ENCODE data around the gene LGALS7.

Gene LGALS7

GRCh38 chr19:38740257-38740592, 33.1 kb downstream of the LGALS7 start:
- TF ChIP-seq CTCF (IDR thresholded peaks at IDR 0.05; ENCODE audit: extremely low read depth, insufficient read depth, missing control alignments): no peak
- no peak for DNase-seq (ENCODE audit: low spot score)
- in situ Hi-C loops (cut with MboI; ENCODE audit: low pct_unique_long_range_greater_than_20kb, low sequenced_read_pairs, unreplicated experiment): loop anchor here (25.0 kb wide), 1 partner anchor 172 kb away; the partner anchor contains the start of gene CCER2

- in situ Hi-C loops (cut with MboI; ENCODE audit: low pct_unique_long_range_greater_than_20kb, low sequenced_read_pairs, unreplicated experiment): loop anchor here (25.0 kb wide), 1 partner anchor 173 kb away; the partner anchor contains the start of gene CCER2
- DNase-seq (ENCODE audit: low spot score): no peak
- no peak for TF ChIP-seq CTCF (IDR thresholded peaks at IDR 0.05; ENCODE audit: extremely low read depth, insufficient read depth, missing control alignments)
These were observed 33.7 kb downstream of the LGALS7 start for GRCh38 chr19:38739440-38740256.

GRCh38 chr19:38737921-38738737, 35.2 kb downstream of the LGALS7 start:
- TF ChIP-seq CTCF (IDR thresholded peaks at IDR 0.05; ENCODE audit: extremely low read depth, insufficient read depth, missing control alignments): no peak
- no peak for DNase-seq (ENCODE audit: low spot score)
- in situ Hi-C loops (cut with MboI; ENCODE audit: low pct_unique_long_range_greater_than_20kb, low sequenced_read_pairs, unreplicated experiment): loop anchor here (25.0 kb wide), 1 partner anchor 174 kb away; the partner anchor contains the start of gene CCER2

- in situ Hi-C loops (cut with MboI; ENCODE audit: low pct_unique_long_range_greater_than_20kb, low sequenced_read_pairs, unreplicated experiment): loop anchor here (25.0 kb wide), 1 partner anchor 175 kb away; the partner anchor contains the start of gene CCER2
- no peak for DNase-seq (ENCODE audit: low spot score)
- TF ChIP-seq CTCF (IDR thresholded peaks at IDR 0.05; ENCODE audit: extremely low read depth, insufficient read depth, missing control alignments): no peak
These were observed 35.9 kb downstream of the LGALS7 start for GRCh38 chr19:38737281-38737865.

GRCh38 chr19:38736413-38737280, 36.7 kb downstream of the LGALS7 start:
- in situ Hi-C loops (cut with MboI; ENCODE audit: low pct_unique_long_range_greater_than_20kb, low sequenced_read_pairs, unreplicated experiment): loop anchor here (25.0 kb wide), 1 partner anchor 176 kb away; the partner anchor contains the start of gene CCER2
- DNase-seq (ENCODE audit: low spot score): peak; percentile 90
- TF ChIP-seq CTCF (IDR thresholded peaks at IDR 0.05; ENCODE audit: extremely low read depth, insufficient read depth, missing control alignments): no peak

Measured in GM13977 (cell line).